Measurements from ENCODE around the gene PLEKHA3. TPM values are rescaled to one million over a fixed set of nuclear protein-coding genes. Genes with fewer than 3 reads are reported as not detected.

Gene PLEKHA3
- total RNA-seq, 1 experiment from 2014 or later = 25.9 TPM

DNA sequence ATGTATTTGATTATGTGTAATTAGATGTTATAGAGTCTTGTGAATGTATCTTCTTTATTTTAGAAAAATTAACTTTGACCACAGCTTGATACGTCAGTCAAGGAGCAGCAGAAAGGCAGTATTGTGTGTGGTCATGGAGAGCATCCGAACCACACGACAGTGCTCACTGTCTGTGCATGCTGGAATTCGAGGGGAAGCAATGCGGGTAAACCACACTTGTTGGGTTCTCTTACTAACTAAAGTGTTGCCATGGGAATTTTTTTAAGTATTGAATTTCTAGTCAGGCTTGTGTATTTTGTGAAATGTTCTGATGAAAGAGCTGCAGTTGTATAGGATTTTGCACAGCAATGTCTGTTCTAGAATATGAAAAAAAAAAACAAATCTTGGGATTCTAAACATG lies 24.3 kb upstream of the PLEKHA3 start:
- no CpG with 5 or more reads among the region's 5 CpGs for WGBS (ENCODE audit: extremely low coverage, insufficient read length, low lambda C conversion rate)
- Histone ChIP-seq H3K9me3 (ENCODE audit: control insufficient read depth, low read depth, low read length) (no peaks in the 10 kb centered on the region), H2BK20ac (ENCODE audit: low read depth, low read length, poor library complexity, severe bottlenecking) (no peak overlapping the region), H3K14ac (ENCODE audit: insufficient read depth, low read length) (no peak overlapping the region), H3K4me1 (ENCODE audit: insufficient read depth, low read length) (no peaks in the 10 kb centered on the region), H3K4me2 (ENCODE audit: insufficient read depth, insufficient read length, low read length) (no peak overlapping the region), H2BK5ac (ENCODE audit: insufficient read length, low read length) (no peak overlapping the region), H2BK15ac (ENCODE audit: low read depth, low read length) (no peak overlapping the region), H3K23ac (ENCODE audit: insufficient read length, low read depth, low read length) (no peak overlapping the region), H3K27ac (ENCODE audit: insufficient read length, low read depth, low read length) (no peak overlapping the region), H3K9ac (ENCODE audit: extremely low read depth, insufficient read length, low read length) (no peak overlapping the region), H2AK5ac (ENCODE audit: insufficient read length, low read length) (no peak overlapping the region), H4K5ac (ENCODE audit: insufficient read length, low read depth, low read length) (no peak overlapping the region), H3T11ph (ENCODE audit: low read length) (no peak overlapping the region), H3K79me2 (ENCODE audit: insufficient read depth, low read length) (no peaks in the 10 kb centered on the region), H3K18ac (ENCODE audit: insufficient read length, low read depth, low read length) (no peak overlapping the region), H2AFZ (ENCODE audit: low read length) (no peak overlapping the region), H4K8ac (replicated peaks; ENCODE audit: insufficient read length, low read depth, low read length) (no peak overlapping the region), H2BK120ac (ENCODE audit: low read depth, low read length, poor library complexity, severe bottlenecking) (no peak overlapping the region), H3K23me2 (ENCODE audit: insufficient read length, low read depth, low read length, poor library complexity, severe bottlenecking) (peaks cover 3% of the 10 kb centered on the region), H4K91ac (ENCODE audit: insufficient read length, low read depth, low read length) (no peak overlapping the region), H4K20me1 (ENCODE audit: control insufficient read depth, insufficient read depth, insufficient read length) (no peaks in the 10 kb centered on the region), H3K4ac (ENCODE audit: low read depth, low read length) (no peak overlapping the region), H3K79me1 (ENCODE audit: insufficient read depth, low read depth, low read length, poor library complexity, severe bottlenecking) (no peaks in the 10 kb centered on the region), H3K27me3 (ENCODE audit: insufficient read depth, low read length) (no peaks in the 10 kb centered on the region), H3K56ac (ENCODE audit: insufficient read length, low read depth, low read length) (no peak overlapping the region), H2BK12ac (ENCODE audit: insufficient read length, low read depth, low read length) (no peak overlapping the region)
- Mint-ChIP-seq H3K36me3 (ENCODE audit: insufficient read depth in 1 of 3, low read depth in 3 of 3) (no peaks in the 10 kb centered on the region), H3K4me1 (peaks cover 12 to 17% of the 10 kb centered on the region in 2 experiments), H3K27ac (no peak overlapping the region), H3K27me3 (ENCODE audit: low read depth) (no peaks in the 10 kb centered on the region), H3K9me3 (no peaks in the 10 kb centered on the region), H3K4me3 (no peak overlapping the region)
- no peak for DNase-seq
- TF ChIP-seq CTCF (conservative IDR thresholded peaks at IDR 0.05) = no peak

Data from H9 (cell line).